CD4-positive, CD25-positive, alpha-beta regulatory T cell (primary cell): Measurements from ENCODE around the gene CCDC167. TPM values are rescaled to one million over a fixed set of nuclear protein-coding genes. Genes with fewer than 3 reads are reported as not detected.

Experiments
- ATAC-seq, 2 donors: fragments of 150-1000 bp; cut with Tn5 transposase; one replicate each; pipeline ENCODE4 v1.10.0; 2021; ENCODE audit warnings: low read depth in 2 of 2, moderate number of reproducible peaks in 2 of 2, moderate library complexity in 1 of 2
- DNase-seq, 3 donors: peaks; one replicate each; pipeline versions ENCODE4 v3.0.0 to v3.0.0-alpha.2; 2012 to 2022; ENCODE audit warnings: mixed read lengths in 1 of 3
- H3K27ac ChIP-seq: one replicate; pipeline ENCODE4 v1.7.0; 2013; ENCODE audit warnings: mild to moderate bottlenecking, low read length; ENCODE audit not compliant: insufficient read depth, poor library complexity, severe bottlenecking
- H3K27me3 ChIP-seq: one replicate; pipeline ENCODE4 v1.7.0; 2013; ENCODE audit warnings: low read length; ENCODE audit not compliant: control insufficient read depth, insufficient read depth
- H3K36me3 ChIP-seq: one replicate; pipeline ENCODE4 v1.7.0; 2013; ENCODE audit warnings: mild to moderate bottlenecking, low read length, moderate library complexity; ENCODE audit not compliant: control insufficient read depth, insufficient read depth
- H3K4me1 ChIP-seq: 2 replicates; pipeline ENCODE4 v1.7.0; 2013; ENCODE audit warnings: mild to moderate bottlenecking, low read length; ENCODE audit not compliant: insufficient read depth, control insufficient read depth, poor library complexity, severe bottlenecking
- H3K4me3 ChIP-seq: one replicate; pipeline ENCODE4 v1.7.0; 2013; ENCODE audit warnings: low read depth, mild to moderate bottlenecking, low read length, moderate library complexity
- H3K9me3 ChIP-seq, 2 experiments: 1 replicate in 1 of 2; 2 replicates in 1 of 2; pipeline ENCODE4 v1.7.0; 2013; ENCODE audit warnings: low read length in 2 of 2, mild to moderate bottlenecking in 1 of 2, moderate library complexity in 1 of 2; ENCODE audit not compliant: control insufficient read depth in 2 of 2
- H3K27ac Mint-ChIP-seq, 3 donors: one replicate each; pipeline ENCODE4 v1.8.0; 2020 to 2022; ENCODE audit warnings: mild to moderate bottlenecking in 3 of 3, mixed read lengths in 3 of 3, moderate library complexity in 2 of 3
- H3K27me3 Mint-ChIP-seq: one replicate; pipeline ENCODE4 v1.8.0; 2022; ENCODE audit warnings: mild to moderate bottlenecking, mixed read lengths
- H3K36me3 Mint-ChIP-seq: one replicate; pipeline ENCODE4 v1.8.0; 2020; ENCODE audit warnings: mixed read lengths
- H3K4me1 Mint-ChIP-seq, 4 donors: one replicate each; pipeline ENCODE4 v1.8.0; 2020 to 2022; ENCODE audit warnings: mixed read lengths in 4 of 4, mild to moderate bottlenecking in 1 of 4
- H3K4me3 Mint-ChIP-seq, 4 donors: one replicate each; pipeline ENCODE4 v1.8.0; 2020 to 2022; ENCODE audit warnings: mild to moderate bottlenecking in 4 of 4, mixed read lengths in 4 of 4, moderate library complexity in 3 of 4
- H3K9me3 Mint-ChIP-seq, 7 donors: one replicate each; pipeline ENCODE4 v1.8.0; 2020 to 2022; ENCODE audit warnings: mixed read lengths in 7 of 7, mild to moderate bottlenecking in 3 of 7, moderate library complexity in 2 of 7
- polyA plus RNA-seq, 4 donors: library from polyadenylated mRNA; unstranded; fragments of 300-500 nt; fragmentation: Illumina TruSeq; gene quantifications; one replicate each; pipeline ENCODE4 v1.2.3, GENCODE V29; 2021
- total RNA-seq: library from RNA; stranded (reverse); gene quantifications from one replicate; pipeline ENCODE4 v1.2.3, GENCODE V29; 2022

CCDC167 gene
- total and polyA plus RNA-seq, 5 donors from 2014 or later = 43.6 to 274 (median 205) TPM

DNA sequence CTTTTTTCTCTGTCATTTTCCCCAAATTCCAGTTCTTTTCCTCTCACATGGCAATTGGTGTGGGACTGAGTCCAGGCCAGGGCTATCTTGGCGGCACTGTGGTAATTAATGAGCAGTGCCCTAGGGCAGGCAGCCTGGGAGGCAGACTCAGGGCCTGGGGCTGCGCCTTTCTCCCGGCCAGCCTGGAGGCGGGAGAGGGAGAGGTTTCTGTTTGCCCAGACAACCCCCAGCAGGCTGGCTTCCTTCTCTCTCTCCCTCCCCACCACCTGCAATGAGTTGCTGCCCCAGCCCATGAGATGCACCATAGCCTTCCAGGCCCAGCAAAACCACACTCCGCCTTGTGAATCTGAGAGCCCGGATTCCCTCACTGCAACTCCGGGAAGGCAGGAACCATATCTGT, 15.1 kb upstream of the CCDC167 start:
- H3K4me1 Mint-ChIP-seq = peaks cover 21 to 94% (median 56%) of the 10 kb centered on the region in 4 donors
- peak overlapping the region; percentile 74 for H3K4me3 ChIP-seq
- peak overlapping the region; percentile 99 for H3K27ac ChIP-seq
- H3K36me3 Mint-ChIP-seq = no peaks in the 10 kb centered on the region
- no peaks in the 10 kb centered on the region for H3K27me3 ChIP-seq
- DNase-seq (no peak), ATAC-seq (no peak)
- H3K9me3 ChIP-seq = no peaks in the 10 kb centered on the region
- peak overlapping the region; percentile 99 to 100 (median 99) for H3K27ac Mint-ChIP-seq
- H3K4me1 ChIP-seq = peaks cover 75% of the 10 kb centered on the region
- H3K9me3 Mint-ChIP-seq = peaks cover 0 to under 1% (median 0%) of the 10 kb centered on the region in 7 donors
- H3K4me3 Mint-ChIP-seq = peak overlapping the region; percentile 93 to 95 (median 94)
- peaks cover 6% of the 10 kb centered on the region for H3K27me3 Mint-ChIP-seq
- no peaks in the 10 kb centered on the region for H3K36me3 ChIP-seq

DNA sequence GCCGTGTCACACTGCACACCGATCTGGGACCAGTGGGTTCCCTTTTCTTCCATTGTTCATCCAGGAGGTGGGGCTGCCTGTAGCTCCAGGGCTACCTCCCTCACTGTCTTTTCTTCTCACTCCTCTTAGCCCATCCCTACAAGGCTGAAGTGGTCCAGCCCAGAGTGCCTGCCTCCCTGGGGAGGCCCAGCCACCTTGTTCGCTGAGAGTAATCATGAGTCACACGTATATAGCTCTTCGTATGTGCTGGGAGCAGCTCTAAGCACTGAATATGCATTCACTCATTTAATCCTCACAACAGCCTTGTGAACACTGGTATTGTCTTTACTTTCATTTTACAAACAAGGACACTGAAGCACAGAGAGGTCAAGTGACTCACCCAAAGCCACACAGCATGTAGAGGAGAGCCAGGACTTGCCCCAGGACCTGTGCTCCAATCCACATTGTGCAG, 14.7 kb upstream of the CCDC167 start:
- Histone ChIP-seq H3K36me3 (no peaks in the 10 kb centered on the region), H3K27me3 (no peaks in the 10 kb centered on the region), H3K27ac (peak overlapping the region; percentile 99), H3K4me1 (peaks cover 72% of the 10 kb centered on the region), H3K4me3 (peak overlapping the region; percentile 74), H3K9me3 (no peaks in the 10 kb centered on the region)
- peaks cover 0 to 2% (median 0%) of the 10 kb centered on the region in 7 donors for H3K9me3 Mint-ChIP-seq
- no peaks in the 10 kb centered on the region for H3K36me3 Mint-ChIP-seq
- H3K27me3 Mint-ChIP-seq = peaks cover 6% of the 10 kb centered on the region
- H3K4me3 Mint-ChIP-seq = peak overlapping the region; percentile 93 to 95 (median 94)
- ATAC-seq (peak; percentile 19 to 30), DNase-seq (peak in 1 of 3 donors; percentile 52)
- H3K27ac Mint-ChIP-seq = peak overlapping the region; percentile 99 to 100 (median 99)
- H3K4me1 Mint-ChIP-seq = peaks cover 26 to 95% (median 58%) of the 10 kb centered on the region in 4 donors

DNA sequence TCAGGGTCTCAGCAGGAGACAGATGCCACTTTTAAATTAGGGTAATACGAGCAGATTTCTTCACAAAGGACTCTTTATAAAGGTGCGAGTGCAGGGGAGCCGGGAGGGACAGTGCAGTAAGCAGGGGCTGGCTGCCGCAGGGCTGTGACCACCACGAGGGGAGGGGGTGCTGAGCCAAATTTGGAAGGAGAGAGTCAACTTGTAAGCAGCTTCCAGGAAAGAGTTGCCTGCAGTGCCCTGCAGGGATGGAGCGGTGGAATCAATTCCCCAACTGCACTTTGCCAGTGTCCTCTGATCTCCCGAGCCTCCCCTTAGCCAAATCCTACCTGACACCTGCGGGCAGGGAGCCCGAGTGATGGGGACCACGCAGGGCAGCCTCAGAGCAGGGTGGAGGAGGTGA, 13.9 kb upstream of the CCDC167 start:
- no peaks in the 10 kb centered on the region for H3K36me3 Mint-ChIP-seq
- H3K4me3 ChIP-seq = peak overlapping the region; percentile 1
- ATAC-seq (no peak), DNase-seq (no peak)
- peaks cover 6% of the 10 kb centered on the region for H3K27me3 Mint-ChIP-seq
- H3K27ac Mint-ChIP-seq = peak overlapping the region; percentile 99 to 100 (median 99)
- no peaks in the 10 kb centered on the region for H3K9me3 ChIP-seq
- H3K27ac ChIP-seq = peak overlapping the region; percentile 99
- peak overlapping the region; percentile 46 to 86 (median 69) for H3K4me3 Mint-ChIP-seq
- peaks cover 0 to 2% (median 0%) of the 10 kb centered on the region in 7 donors for H3K9me3 Mint-ChIP-seq
- H3K27me3 ChIP-seq = no peaks in the 10 kb centered on the region
- peaks cover 72% of the 10 kb centered on the region for H3K4me1 ChIP-seq
- no peaks in the 10 kb centered on the region for H3K36me3 ChIP-seq
- peaks cover 27 to 95% (median 55%) of the 10 kb centered on the region in 4 donors for H3K4me1 Mint-ChIP-seq

DNA sequence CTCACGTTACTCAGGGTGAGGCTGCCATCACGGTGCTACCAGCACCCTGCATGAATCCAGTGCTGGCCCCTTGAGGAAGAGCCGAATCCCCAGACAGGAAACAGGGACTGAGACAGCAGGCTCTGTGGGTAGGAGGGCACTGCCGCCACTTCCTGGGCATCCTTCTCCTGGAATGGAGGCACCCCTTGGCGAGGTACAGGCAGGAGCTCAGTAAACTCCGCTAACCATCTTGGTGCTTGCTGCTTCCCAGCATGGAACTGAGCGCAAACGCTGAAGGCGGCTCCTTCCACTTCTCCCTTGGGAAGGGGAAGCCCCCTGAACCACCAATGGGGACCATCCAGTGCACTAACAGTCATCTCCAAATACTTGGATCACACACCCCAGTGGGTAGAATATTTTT, 13.5 kb upstream of the CCDC167 start:
- H3K9me3 Mint-ChIP-seq = peaks cover 0 to 2% (median 0%) of the 10 kb centered on the region in 7 donors
- H3K4me3 ChIP-seq = no peak overlapping the region
- peak overlapping the region in 3 of 4 donors; percentile 46 to 69 (median 69) for H3K4me3 Mint-ChIP-seq
- no peaks in the 10 kb centered on the region for H3K27me3 ChIP-seq
- H3K27ac ChIP-seq = peak overlapping the region; percentile 99
- DNase-seq (no peak), ATAC-seq (no peak)
- peaks cover 6% of the 10 kb centered on the region for H3K27me3 Mint-ChIP-seq
- H3K4me1 ChIP-seq = peaks cover 72% of the 10 kb centered on the region
- peaks cover 31 to 95% (median 56%) of the 10 kb centered on the region in 4 donors for H3K4me1 Mint-ChIP-seq
- H3K36me3 ChIP-seq = no peaks in the 10 kb centered on the region
- H3K27ac Mint-ChIP-seq = peak overlapping the region; percentile 99 to 100 (median 99)
- no peaks in the 10 kb centered on the region for H3K9me3 ChIP-seq
- H3K36me3 Mint-ChIP-seq = no peaks in the 10 kb centered on the region

DNA sequence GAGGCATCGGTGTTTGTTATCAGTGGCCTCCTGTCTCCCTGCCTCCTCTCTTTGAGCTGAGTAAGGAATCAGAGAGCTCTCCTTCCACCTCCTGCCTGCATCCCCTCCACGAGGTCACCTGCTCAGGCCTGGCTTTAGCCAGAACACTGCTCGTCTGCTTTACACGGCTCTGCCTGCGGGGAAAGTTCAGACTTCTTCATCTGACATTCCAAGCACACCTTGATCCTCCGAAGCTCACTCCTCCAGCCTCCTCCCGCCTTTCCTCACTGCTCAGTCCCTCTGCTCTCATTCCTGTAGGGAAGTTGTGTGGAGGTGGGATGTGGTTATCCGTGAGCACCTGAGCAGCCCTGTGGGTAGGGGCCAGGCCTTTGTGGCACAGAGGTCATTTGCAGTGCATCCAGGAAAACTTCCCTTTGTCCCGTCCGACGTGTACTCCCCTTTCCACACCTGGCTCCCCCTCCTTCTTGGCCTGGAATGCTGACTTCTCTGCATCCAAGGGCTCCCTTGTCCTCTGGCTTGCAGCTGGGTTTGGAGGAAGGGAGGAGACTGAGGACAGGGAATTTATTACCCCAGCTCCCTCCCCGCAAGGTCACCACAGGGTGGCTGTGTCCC, 12.8 kb upstream of the CCDC167 start:
- Histone ChIP-seq H3K36me3 (no peaks in the 10 kb centered on the region), H3K4me1 (peaks cover 69% of the 10 kb centered on the region), H3K27ac (no peak overlapping the region), H3K9me3 (no peaks in the 10 kb centered on the region), H3K4me3 (no peak overlapping the region), H3K27me3 (no peaks in the 10 kb centered on the region)
- DNase-seq (no peak), ATAC-seq (no peak)
- Mint-ChIP-seq H3K27ac (peak overlapping the region in 2 of 3 donors; percentile 20 to 99), H3K4me1 (peaks cover 32 to 93% (median 54%) of the 10 kb centered on the region in 4 donors), H3K36me3 (no peaks in the 10 kb centered on the region), H3K4me3 (peak overlapping the region in 1 of 4 donors; percentile 10), H3K27me3 (peaks cover 6% of the 10 kb centered on the region), H3K9me3 (peaks cover 0 to 2% (median 0%) of the 10 kb centered on the region in 7 donors)

- peak overlapping the region in 2 of 4 donors; percentile 49 to 75 for H3K4me3 Mint-ChIP-seq
- H3K27ac ChIP-seq = no peak overlapping the region
- DNase-seq (no peak), ATAC-seq (no peak)
- H3K4me3 ChIP-seq = no peak overlapping the region
- H3K4me1 ChIP-seq = peaks cover 68% of the 10 kb centered on the region
- no peaks in the 10 kb centered on the region for H3K27me3 ChIP-seq
- H3K4me1 Mint-ChIP-seq = peaks cover 29 to 93% (median 54%) of the 10 kb centered on the region in 4 donors
- H3K36me3 ChIP-seq = no peaks in the 10 kb centered on the region
- peaks cover 0 to 2% (median 0%) of the 10 kb centered on the region in 7 donors for H3K9me3 Mint-ChIP-seq
- peaks cover 6% of the 10 kb centered on the region for H3K27me3 Mint-ChIP-seq
- H3K9me3 ChIP-seq = no peaks in the 10 kb centered on the region
- peak overlapping the region in 2 of 3 donors; percentile 82 to 99 for H3K27ac Mint-ChIP-seq
- no peaks in the 10 kb centered on the region for H3K36me3 Mint-ChIP-seq
Observed at GRCh38 chr6:37511910-37512399, 12.3 kb upstream of the CCDC167 start.

DNA sequence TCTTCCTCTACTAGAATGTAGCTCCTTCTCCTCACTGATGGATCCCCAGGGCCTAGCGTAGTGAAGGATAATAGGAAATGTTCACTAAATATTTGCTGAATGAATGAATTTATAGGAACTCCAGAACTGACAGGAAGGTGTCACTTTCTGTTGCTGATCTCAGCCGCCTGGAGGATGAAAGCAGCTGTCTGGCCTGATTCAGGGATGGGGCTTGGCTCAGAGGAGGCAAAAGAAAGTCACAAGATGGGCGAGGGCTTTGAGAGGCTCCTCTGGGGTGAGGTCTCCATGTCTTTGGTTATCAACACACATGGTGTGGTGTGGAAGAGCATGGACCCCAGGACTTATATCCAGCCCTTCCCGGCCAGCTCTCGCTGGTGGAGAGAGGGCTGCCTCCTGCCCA, 11.5 kb upstream of the CCDC167 start:
- DNase-seq (no peak), ATAC-seq (no peak)
- Histone ChIP-seq H3K36me3 (no peaks in the 10 kb centered on the region), H3K27me3 (no peaks in the 10 kb centered on the region), H3K27ac (no peak overlapping the region), H3K4me1 (peaks cover 66% of the 10 kb centered on the region), H3K9me3 (no peaks in the 10 kb centered on the region), H3K4me3 (no peak overlapping the region)
- no peaks in the 10 kb centered on the region for H3K27me3 Mint-ChIP-seq
- H3K27ac Mint-ChIP-seq = peak overlapping the region; percentile 76 to 99 (median 82)
- peak overlapping the region in 2 of 4 donors; percentile 43 to 75 for H3K4me3 Mint-ChIP-seq
- H3K36me3 Mint-ChIP-seq = no peaks in the 10 kb centered on the region
- H3K9me3 Mint-ChIP-seq = peaks cover 0 to 2% (median 0%) of the 10 kb centered on the region in 7 donors
- peaks cover 29 to 91% (median 50%) of the 10 kb centered on the region in 4 donors for H3K4me1 Mint-ChIP-seq
